Lung (tissue), 12 donors: ENCODE data around the gene C16orf87. TPM values are rescaled to one million over a fixed set of nuclear protein-coding genes. Genes with fewer than 3 reads are reported as not detected.

Experiments
- ATAC-seq: fragments of 200-7000 bp; cut with Tn5 transposase; one replicate; pipeline ENCODE4 v1.9.1; 2020; ENCODE audit warnings: moderate number of reproducible peaks; ENCODE audit not compliant: insufficient read depth, low FRiP score
- DNase-seq, 3 donors: peaks; one replicate each; pipeline ENCODE4 v3.0.0-alpha.2; 2013 to 2017
- H3K27ac ChIP-seq, 2 donors: one replicate each; pipeline ENCODE4 v1.5.1; 2013; ENCODE audit warnings: mild to moderate bottlenecking in 2 of 2, moderate library complexity in 2 of 2, control low read depth in 1 of 2, inconsistent platforms in 1 of 2, low read depth in 1 of 2, low read length in 1 of 2
- H3K27me3 ChIP-seq, 3 donors: one replicate each; pipeline ENCODE4 v1.5.1; 2013; ENCODE audit warnings: low read length in 2 of 3; ENCODE audit not compliant: control insufficient read depth in 3 of 3, insufficient read depth in 3 of 3
- H3K36me3 ChIP-seq, 4 donors: one replicate each; pipeline ENCODE4 v1.5.1; 2013; ENCODE audit warnings: low read length in 4 of 4, mild to moderate bottlenecking in 1 of 4, moderate library complexity in 1 of 4; ENCODE audit not compliant: control insufficient read depth in 4 of 4, insufficient read depth in 4 of 4
- H3K4me1 ChIP-seq, 5 donors: one replicate each; pipeline ENCODE4 v1.5.1; 2013; ENCODE audit warnings: low read length in 5 of 5, mild to moderate bottlenecking in 2 of 5, moderate library complexity in 1 of 5; ENCODE audit not compliant: control insufficient read depth in 5 of 5, insufficient read depth in 5 of 5
- H3K4me3 ChIP-seq: one replicate; pipeline ENCODE4 v1.5.1; 2013; ENCODE audit warnings: mild to moderate bottlenecking, control low read depth, moderate library complexity
- H3K9ac ChIP-seq, 2 donors: one replicate each; pipeline ENCODE4 v1.5.1; 2013; ENCODE audit warnings: low read length in 2 of 2, control low read depth in 1 of 2; ENCODE audit not compliant: insufficient read depth in 1 of 2
- H3K9me3 ChIP-seq, 4 donors: one replicate each; pipeline ENCODE4 v1.5.1; 2013; ENCODE audit warnings: low read length in 3 of 4, mild to moderate bottlenecking in 1 of 4, moderate library complexity in 1 of 4; ENCODE audit not compliant: control insufficient read depth in 4 of 4, insufficient read depth in 3 of 4
- whole genome bisulfite sequencing, 2 donors: extraction: QIAGEN DNeasy Blood & Tissue Kit; methylation state at CpG; one replicate each; pipeline ENCODE4 v1.1.7; 2013; 5-methylcytosine and 5-hydroxymethylcytosine counted together
- polyA plus RNA-seq, 2 donors: library from polyadenylated mRNA; stranded (reverse); fragments of 200-250 nt; gene quantifications; one replicate each; pipeline ENCODE4 v1.2.1, GENCODE V29; 2013
- total RNA-seq, 2 donors: library from RNA; depleted of rRNA in 1 of 2; stranded (reverse); fragments of >200 nt in 1 of 2; gene quantifications; one replicate each; pipeline ENCODE4 v1.2.1, GENCODE V29; 2014 to 2021
- TF ChIP-seq, protein P1 (sequence below): IDR thresholded peaks from 2 replicates; pipeline ENCODE4 v1.5.1; 2012; ENCODE audit warnings: mild to moderate bottlenecking; ENCODE audit errors: control extremely low read depth, extremely low read depth
- donor health status: control.
- donor health status: control.
- donor health status: Bipolar disorder and iron deficiency.
- donor health status: healthy.
- donor health status: DM: yes; HTN: yes; CAD: no.

Gene C16orf87
- total and polyA plus RNA-seq, 4 donors, result 2.8 to 17.2 (median 4.9) TPM

DNA sequence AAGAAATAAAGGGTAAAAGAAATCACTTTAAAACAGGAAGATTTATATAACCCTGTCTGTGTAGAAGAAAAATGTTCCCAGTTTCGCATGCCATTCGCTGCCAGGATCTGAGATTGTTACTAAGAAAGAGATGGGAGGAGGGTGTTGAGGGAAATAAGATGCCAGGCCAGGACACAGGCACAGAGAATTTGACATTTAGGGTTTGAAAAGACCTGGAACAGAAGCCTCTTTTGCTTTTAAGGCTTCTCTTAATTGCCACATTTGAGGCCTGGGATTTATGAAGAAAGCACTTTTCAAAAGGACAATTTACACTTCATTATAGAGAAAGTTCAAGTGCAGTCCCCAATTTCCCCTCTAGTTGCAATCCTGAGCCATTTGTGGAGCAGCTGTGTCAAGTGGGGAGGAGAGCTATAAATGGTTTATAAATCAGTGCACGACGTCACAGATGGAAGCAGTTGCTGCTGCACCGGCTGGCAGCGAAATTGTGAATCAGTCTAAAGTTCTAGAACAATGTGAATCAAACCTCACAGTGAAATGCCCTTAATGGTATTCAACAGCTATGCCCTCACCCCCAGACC, 26.5 kb upstream of the C16orf87 start:
- peak; percentile 44 to 71 (median 71) for DNase-seq
- TF ChIP-seq, protein P1, sequence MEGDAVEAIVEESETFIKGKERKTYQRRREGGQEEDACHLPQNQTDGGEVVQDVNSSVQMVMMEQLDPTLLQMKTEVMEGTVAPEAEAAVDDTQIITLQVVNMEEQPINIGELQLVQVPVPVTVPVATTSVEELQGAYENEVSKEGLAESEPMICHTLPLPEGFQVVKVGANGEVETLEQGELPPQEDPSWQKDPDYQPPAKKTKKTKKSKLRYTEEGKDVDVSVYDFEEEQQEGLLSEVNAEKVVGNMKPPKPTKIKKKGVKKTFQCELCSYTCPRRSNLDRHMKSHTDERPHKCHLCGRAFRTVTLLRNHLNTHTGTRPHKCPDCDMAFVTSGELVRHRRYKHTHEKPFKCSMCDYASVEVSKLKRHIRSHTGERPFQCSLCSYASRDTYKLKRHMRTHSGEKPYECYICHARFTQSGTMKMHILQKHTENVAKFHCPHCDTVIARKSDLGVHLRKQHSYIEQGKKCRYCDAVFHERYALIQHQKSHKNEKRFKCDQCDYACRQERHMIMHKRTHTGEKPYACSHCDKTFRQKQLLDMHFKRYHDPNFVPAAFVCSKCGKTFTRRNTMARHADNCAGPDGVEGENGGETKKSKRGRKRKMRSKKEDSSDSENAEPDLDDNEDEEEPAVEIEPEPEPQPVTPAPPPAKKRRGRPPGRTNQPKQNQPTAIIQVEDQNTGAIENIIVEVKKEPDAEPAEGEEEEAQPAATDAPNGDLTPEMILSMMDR, result no peak
- H3K4me1 ChIP-seq, result peaks cover 0 to 7% (median 2%) of the 10 kb centered on the region in 5 donors
- no peaks in the 10 kb centered on the region for H3K9me3 ChIP-seq
- no peaks in the 10 kb centered on the region for H3K36me3 ChIP-seq
- H3K27ac ChIP-seq, result no peak overlapping the region
- H3K9ac ChIP-seq, result no peak overlapping the region
- ATAC-seq, result no peak
- WGBS, 2 donors, result 47 to 62% methylated on average over 6 of the region's 6 CpGs
- H3K27me3 ChIP-seq, result no peaks in the 10 kb centered on the region
- H3K4me3 ChIP-seq, result no peak overlapping the region

GRCh38 chr16:46855389-46855788, 24.4 kb upstream of the C16orf87 start:
- TF ChIP-seq, protein P1, result no peak
- no peak overlapping the region for H3K27ac ChIP-seq
- DNase-seq (no peak), ATAC-seq (no peak)
- no peaks in the 10 kb centered on the region for H3K9me3 ChIP-seq
- no peak overlapping the region for H3K9ac ChIP-seq
- no peaks in the 10 kb centered on the region for H3K27me3 ChIP-seq
- no peaks in the 10 kb centered on the region for H3K36me3 ChIP-seq
- H3K4me3 ChIP-seq, result no peak overlapping the region
- 77 to 90% methylated on average over 4 of the region's 4 CpGs for WGBS, 2 donors
- peaks cover 0 to 7% (median 2%) of the 10 kb centered on the region in 5 donors for H3K4me1 ChIP-seq

- no peak overlapping the region for H3K9ac ChIP-seq
- no peaks in the 10 kb centered on the region for H3K36me3 ChIP-seq
- peaks cover 0 to 7% (median 2%) of the 10 kb centered on the region in 5 donors for H3K4me1 ChIP-seq
- TF ChIP-seq, protein P1, result no peak
- no peaks in the 10 kb centered on the region for H3K9me3 ChIP-seq
- WGBS, 2 donors, result 90 to 95% methylated on average over 2 of the region's 2 CpGs
- ATAC-seq (no peak), DNase-seq (no peak)
- H3K27ac ChIP-seq, result no peak overlapping the region
- H3K27me3 ChIP-seq, result no peaks in the 10 kb centered on the region
- H3K4me3 ChIP-seq, result no peak overlapping the region
Observed at GRCh38 chr16:46854846-46855245, 23.9 kb upstream of the C16orf87 start.
